ENCODE data around the gene GTF2F2.
"Not testable (repeated sequence)": the region's sequence is repeated elsewhere in the genome, so short reads cannot be mapped to it uniquely, and the experiment has no call there.

GTF2F2 gene

DNA sequence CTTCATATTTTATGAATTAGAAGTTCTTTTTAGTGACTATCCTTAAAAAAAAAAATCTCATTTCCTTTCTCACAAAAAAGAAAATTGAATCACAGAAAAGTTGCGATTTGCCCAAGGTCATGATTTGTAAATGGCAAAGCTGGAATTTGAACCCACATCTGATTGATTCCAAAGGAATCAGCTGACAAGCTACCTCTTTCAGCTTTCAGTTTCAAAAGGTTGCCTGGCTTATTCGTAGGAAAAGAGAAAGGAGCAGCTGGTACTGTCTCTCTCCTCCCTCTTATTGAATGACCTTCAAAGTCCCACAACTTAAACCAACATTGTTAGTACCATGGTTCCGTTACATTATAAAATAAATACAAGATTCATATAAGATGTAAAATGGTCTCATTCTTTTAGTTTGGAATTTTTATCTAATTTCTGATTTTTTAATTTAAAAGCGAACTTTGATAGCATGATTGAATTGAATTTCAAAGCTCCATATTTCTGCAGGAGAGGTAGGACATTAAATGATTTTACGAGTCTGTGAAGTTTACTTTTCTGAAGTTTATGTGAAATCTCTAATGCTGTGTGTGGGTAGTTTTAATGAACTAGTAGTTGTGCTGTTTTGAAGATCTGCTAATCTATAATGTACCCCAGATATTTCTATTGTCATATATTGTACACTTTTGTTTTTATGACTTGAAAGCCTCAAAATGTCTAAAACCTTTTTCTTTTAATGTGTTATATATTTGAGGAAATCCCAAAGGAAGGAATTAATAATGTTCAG is 99.0 kb downstream of the GTF2F2 start:
- DNase-seq, result no peak

DNA sequence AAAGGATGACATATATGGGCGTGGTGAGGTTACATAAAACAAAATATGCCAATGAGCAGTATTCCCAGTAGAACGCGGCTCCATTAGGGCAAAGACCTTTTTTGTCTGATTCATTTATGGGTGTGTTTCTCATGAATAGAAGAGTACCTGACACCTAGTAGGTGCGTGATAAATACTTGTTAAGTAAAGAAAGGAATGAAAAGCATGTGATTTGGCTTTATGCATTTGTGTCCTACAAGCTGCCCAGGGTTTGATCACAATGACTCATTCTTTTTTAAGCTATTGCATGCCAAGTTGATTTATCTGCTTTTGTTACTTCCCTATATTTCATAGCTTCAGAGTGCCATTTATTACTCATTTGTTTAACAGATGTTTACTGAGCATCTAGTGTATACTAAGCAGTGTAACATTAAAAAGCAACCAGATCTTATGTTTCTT is 99.6 kb downstream of the GTF2F2 start:
- no peak for DNase-seq

DNA sequence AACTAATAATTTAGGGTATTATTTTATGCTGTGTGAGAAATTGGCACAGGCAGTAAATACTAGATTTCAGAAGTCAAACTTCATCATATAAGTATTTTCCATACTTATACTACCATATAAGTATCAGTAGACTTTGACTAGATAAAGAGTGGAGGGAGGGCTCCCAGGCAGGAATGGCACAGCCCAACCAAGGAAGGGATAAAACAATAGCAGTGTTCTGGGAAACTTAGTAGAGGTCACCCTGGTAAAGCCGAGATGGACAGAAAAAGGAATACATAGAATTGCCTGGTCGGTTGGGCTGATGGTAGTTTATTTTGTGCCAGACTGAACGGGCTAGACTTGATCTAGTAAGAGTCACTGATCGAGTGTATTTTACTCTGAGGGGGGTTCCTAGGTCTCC is 100.1 kb downstream of the GTF2F2 start:
- no peak for DNase-seq

DNA sequence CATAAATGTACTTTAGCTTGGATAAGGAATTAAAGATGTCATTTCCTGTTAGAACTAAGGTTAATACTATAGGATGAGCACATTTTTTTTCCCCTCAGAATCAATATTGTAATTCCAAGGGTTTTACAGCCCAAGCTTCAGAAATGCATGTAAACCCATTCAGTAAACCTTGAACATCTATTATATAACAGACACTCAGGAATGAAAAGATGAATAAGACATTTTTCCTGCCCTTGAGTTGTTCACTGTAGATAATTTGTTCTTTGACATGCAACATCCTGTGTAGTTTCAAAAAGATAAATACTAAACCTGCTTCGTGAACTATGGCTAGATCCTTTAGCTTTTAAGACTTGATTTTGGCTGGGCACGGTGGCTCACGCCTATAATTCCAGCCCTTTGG is 102.2 kb downstream of the GTF2F2 start:
- DNase-seq, result no peak

DNA sequence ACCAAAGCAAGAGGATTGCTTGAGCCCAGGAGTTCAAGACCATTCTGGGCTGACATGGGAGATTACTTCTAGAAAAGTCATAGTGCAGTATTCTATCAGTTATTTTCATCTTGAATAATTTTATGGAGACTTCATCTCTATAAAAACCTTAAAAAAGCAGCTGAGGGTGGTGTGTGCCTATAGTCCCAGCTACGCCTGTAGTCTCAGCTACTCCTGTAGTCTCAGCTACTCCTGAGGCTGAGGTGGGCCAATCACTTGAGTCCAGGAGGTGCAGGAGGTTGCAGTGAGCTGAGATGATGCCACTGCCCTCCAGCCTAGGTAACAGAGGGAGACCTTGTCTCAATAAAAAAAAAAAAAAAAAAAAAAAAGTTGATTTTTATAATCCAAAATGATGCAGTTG is 102.6 kb downstream of the GTF2F2 start:
- no peak for DNase-seq

DNA sequence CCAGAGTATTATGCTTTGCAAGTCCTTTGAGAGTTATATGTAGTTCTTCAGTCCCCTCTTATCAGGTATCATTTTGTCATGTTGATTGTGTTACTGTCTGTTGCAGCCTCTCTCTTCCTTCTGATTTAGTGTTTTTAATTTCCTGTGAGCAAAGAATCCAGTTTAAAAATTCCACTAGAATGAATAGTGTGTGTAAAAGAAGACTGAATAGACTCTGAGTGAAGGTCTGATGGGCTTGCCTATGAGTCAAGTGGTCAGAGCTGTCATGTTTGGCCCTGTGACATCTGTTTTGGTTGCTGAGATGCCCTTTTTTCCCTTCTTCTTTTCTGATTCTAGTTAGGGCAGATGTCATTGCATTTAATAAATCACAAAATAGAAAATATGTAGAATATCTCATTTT is 103.9 kb downstream of the GTF2F2 start:
- no peak for DNase-seq

DNA sequence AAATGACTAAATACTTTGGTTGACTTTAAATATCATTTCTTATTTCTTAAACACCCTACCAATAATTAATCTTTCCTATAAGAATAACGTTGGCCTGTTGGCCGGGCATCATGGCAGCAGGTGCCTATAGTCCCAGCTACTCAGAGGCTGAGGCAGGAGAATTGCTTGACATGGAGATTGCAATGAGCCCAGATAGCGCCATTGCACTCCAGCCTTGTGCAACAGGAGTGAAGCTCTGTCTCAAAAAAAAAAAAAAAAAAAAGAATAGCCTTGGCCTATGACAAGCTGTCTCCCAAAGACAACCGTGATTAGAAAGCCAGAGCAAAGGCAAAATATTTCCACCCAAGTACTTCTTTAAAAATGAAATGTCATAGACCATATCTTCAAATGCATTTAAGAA is 105.1 kb downstream of the GTF2F2 start:
- DNase-seq, result no peak

DNA sequence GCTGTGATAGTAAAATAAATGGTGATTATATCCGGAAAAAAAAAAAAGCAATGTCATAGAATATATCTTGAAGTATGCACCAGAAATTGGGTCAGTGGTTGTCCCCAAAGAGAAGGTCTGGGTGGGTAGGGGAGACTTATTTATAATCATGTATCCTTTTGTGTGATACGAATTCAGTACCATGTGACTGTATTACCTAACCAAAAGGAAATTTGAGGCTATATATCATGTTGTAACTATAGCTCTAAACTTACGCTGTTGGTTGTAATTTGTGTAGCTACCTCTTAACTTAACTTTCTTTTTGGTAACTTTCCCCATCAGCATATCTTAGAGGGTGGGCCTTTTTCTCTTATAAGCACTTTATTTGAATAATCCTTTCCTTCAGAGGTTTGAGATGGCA is 105.7 kb downstream of the GTF2F2 start:
- no peak for DNase-seq

DNA sequence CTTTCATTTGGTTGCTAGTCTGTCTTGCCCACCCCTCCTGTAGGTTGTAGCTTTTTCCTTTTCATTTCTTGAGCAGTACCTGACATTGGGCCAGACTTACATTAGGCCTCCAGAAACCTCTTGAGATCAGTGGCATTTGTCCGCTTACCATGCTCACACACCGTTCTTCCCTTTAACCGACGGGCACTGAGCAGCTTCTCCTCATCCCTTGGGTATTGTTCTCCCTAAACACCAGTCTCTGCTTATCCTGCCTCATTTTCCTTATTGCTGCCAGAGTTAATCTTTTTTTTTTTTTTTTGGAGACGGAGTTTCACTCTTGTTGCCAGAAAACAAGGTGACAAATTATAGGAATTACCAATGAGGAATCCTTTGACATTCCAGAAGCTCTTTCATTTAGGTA is 107.7 kb downstream of the GTF2F2 start:
- DNase-seq, result no peak

DNA sequence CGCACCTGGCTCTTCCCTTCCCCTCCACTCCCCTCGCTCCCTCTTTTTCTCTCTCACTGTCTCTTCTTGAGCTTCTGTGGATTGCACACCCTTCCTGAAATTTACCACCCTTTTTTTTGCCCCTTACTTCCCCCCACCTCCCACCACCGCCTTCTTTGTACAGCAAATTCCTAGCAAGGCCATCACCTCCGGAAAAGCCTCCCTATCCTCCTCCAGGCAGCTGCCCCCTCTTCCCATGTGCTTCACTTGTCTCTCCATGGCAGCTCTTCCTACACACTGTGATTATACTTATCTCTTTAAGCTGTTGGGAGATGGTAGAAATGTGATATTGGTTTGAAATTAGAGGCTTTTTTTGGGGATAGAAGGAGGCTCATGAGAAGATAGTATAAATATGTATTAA is 108.9 kb downstream of the GTF2F2 start:
- no peak for DNase-seq

DNA sequence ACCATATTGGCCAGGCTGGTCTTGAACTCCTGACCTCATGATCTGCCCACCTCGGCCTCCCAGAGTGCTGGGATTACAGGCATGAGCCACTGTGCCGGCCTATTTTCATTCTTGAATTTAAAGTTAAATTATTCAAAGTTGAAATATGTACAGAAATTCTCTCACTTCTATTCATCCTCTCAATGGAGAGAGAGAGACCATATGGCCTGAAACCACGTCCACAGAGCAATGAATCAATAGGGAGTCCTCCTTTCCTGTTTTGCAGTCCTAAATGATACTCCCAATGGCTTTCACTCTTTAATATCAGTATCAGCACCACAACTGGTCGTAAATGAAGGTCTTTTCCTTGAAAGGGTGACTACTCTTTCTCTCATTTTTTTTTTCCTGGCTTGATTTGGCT is 111.0 kb downstream of the GTF2F2 start:
- DNase-seq, result no peak

DNA sequence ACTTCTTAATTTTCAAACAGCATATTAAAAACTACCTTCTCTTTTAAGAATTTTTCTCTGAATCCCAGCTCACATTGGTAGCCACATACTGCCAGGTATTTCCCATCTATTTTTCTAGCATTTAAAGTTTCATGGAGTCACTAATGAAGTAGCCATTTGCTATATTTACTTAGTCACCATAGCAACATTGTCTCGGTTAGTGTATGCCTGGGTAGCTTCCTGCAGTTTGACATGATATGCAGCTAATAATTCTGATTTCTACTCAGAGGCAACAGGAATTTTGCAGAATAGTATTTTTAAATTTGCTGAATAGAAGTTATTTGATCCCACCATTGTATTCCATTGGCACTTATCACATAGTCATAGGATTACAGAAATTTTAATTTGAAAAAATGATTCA is 111.4 kb downstream of the GTF2F2 start:
- no peak for DNase-seq

DNA sequence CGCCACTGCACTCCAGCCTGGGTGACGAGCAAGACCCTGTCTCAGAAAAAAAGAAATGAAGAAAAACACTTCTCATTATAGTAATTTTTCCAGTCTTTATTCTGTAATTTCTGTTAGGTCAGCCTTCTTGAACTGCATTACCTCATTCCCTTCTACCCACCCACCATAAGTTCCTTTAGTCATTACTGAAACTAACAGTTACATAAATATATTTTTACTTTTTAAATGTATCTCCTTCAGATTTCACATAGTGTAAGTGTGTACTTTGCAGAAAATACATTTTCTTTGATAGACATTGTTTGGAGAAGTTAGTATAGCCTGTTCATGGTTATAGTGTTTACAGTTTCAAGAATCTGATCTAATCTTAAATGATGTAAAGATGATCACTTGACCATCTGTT is 112.3 kb downstream of the GTF2F2 start:
- no peak for DNase-seq

DNA sequence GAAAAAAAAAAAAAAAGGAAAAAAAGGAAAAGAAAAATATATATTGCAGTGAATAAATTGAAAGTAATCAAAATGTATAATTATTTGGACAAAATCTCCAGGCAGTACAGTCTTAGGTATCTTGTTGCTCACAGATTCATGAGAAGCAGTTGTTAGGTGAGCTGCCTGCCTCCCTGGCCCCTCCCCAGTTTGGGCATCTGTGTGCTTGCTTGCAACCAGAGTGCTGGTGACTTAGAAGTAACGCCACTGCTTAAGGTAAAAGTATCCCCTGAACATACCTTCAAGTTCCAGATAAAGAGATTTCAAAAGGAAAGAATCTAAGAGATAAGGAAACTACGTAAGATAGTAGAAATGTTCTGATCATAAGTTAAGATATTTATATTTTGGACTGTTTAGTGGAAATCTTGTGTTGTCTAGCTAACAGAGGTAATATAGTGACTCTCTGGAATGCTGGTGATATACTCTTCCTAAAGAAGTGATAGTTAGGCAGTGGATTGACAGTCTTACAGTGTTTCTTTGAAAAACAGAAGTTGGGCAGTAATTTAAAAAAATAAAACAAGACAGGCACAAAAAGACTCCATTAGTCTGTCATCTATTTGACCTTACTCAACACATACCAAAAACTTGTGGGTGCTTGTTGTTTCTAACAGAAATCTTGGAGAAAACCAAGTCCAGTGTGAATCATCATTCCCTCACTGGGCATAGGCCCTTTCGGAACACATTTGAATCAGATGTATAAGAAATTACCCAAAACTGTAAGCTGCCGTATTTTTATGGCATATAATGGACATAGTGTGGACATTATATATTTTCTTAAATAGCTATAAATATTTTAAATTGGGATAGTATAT is 118.9 kb downstream of the GTF2F2 start:
- no peak for DNase-seq

DNA sequence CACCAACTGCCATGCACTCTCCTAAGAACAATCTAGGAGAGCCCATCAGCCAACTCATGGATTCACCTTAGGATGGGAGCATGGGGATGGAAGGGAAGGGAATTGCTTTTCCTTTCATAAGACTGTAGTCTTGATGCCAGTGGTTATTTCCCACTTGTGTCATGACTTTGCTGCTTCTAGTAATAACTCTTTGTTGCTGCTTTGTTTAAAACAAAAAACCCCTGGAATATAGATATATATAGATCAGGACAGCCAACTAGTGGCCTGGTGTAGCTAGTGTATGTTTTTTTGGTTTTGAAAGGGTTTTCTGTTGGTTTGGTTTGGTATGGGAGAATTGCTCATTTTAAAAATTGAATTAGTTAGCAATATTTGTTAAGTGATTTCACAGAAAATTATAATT is 119.8 kb downstream of the GTF2F2 start:
- DNase-seq, result no peak

DNA sequence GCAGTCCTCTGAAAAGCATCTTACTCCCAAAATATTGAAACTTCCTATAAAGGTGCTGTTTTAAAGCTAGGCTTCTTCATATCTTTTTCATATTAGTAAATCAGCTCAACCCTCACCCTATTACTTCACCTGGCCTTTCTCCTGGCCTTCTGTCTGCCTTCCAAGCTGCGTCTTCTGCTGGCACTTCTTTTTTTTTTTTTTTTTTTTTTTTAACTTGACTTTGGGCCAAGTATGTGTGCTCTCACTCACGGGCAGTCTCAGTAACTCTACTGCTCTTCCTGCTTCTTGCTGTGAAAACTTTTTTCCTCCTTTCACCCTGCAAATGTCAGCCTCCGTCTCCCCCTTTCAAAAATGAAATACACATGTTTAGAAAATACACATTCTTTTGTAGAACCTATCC is 121.8 kb downstream of the GTF2F2 start:
- no peak for DNase-seq

DNA sequence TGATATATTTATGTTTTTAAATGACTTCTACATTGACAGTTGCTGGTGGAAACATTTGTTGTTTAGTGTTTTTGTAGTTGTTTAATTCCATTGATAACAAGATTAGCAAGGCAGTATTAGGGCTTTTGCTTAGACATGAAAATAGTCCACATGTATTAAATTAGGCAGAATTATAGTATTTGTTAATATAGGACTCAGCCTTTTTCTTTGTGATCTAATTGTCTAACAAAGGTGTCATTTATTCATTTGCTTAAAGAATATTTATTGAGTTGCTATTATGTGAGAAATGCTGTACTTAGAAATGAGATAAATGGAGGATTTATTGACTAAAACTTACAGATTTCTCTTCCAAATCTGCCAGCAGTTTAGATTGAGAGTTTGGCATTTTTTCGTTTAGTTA is 122.2 kb downstream of the GTF2F2 start:
- DNase-seq, result no peak

DNA sequence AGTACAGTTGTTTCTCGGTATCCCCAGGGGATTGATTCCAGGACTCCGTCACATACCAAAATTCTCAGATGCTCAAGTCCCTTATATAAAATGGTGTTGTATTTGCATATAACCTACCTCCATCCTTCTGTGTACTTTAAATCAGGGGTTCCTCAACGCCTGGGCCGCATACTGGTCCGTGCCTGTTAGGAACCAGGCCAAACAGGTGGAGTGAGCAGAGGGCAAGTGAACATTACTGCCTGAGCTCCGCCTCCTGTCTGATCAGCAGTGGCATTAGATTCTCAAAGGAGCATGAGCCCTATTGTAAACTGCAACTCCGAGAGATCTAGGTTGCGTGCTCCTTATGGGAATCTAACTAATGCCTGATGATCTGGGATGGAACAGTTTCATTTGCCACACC is 122.8 kb downstream of the GTF2F2 start:
- DNase-seq, result no peak

DNA sequence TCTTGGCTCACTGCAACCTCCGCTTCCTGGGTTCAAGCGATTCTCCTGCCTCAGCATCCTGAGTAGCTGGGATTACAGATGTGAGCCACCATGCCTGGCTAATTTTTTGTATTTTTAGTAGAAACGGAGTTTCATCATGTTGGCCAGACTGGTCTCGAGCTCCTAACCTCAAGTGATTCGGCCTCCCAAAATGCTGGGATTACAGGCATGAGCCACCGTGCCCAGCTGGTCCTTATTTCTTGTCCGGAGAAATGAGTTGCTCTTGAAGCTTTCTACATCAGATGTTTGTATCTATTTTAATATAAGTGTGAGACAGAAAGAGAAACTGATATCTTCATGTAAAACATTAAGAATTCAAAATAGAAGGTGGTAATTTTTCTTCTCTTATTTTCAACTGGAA is 124.4 kb downstream of the GTF2F2 start:
- not testable (repeated sequence) for DNase-seq

DNA sequence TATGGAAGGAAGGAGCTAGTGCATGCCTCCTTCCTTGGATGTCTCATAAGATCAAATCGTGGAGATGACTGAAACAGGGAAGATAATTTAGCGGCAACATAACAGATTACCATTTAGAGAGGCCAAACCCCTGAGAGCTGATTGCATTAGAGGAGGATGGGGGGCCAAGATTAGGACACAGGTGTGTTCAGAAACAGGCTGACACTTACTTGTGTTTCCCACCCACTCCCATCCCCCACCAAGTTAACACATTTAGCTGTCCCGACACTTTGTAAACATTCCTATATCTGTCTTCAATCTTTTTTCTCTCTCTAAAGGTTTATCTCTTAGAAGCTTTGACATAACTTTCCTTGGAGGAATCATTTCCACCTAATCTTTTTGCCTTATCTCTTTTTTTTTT is 129.4 kb downstream of the GTF2F2 start:
- DNase-seq, result no peak

DNA sequence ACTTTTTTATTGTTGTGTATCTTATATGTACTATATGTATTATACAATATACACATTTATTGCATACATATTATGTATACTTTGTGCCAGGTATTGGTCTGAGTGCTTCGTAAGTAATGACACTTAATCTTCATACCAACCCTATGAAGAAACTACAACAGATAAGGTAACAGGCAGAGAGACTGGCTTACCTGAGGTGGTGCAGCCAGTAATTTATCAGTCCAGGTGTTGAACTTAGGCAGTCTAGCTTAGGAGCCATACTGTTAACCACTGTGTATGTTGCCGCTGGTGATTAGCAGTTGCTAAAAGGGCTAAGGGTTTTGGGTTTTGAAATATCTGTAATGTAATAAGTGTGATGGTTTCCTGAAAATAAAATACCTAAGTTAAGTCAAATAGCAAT is 134.1 kb downstream of the GTF2F2 start:
- no peak for DNase-seq

DNA sequence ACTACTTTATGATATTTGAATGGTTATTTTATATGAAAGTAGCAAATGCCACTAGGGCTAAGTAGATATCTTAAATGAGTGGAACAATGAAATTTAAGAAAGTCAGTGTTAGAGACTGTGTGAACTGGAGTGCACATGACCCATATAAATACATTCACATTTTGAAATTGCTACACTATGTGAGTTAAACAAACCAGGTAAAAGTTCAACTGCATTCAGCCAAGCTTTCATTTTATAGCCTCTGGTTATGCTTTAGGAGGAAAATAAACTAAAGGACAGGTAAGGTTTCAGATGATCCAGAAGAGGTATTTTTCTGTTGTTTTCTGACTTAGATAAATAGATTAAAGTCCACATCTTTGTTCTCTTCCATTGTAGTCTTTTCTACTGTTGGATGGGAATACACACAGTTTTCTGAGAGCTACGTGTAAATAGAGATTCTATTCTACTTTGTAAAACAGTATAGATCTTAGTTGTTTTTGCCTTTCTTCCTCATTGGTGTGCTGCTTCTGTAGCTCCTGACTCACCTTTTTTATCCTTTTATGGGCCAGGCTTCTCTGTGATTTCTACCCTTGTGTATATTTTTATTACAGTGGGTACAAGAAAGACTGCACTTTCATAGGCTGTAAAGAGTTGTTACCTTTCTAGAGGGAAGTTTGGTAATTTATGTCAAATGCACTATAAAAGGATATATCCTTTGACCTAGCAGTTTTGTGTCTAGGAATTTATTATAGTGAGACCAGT is 135.1 kb downstream of the GTF2F2 start:
- DNase-seq, result no peak

DNA sequence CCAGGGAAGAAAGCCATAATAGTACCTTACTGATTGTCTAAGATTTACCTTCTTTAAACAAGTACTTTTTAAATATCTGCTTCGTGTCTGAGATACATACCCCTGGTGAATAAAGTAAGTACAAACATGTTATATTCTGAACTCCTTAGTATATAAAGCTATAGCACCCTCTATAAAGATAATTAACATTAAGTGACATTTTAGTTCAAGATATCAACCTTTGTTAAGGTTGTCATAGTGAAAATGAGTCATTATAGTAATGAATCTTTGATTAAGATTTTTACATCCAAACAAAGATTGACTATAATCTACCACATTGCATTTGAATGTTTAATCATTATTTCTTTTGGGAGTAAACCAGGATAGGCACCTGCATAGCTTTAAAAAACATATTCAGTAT is 135.9 kb downstream of the GTF2F2 start:
- DNase-seq, result no peak
